NCI-H446 treated with DMSO at 0.1 percent for 48 hours (cell line): ENCODE data around the gene GPR84.
"Not testable (repeated sequence)": the region's sequence is repeated elsewhere in the genome, so short reads cannot be mapped to it uniquely, and the experiment has no call there.

Experiments
- DNase-seq: peaks from one replicate; lab custom pipeline; 2025; lab: John Stamatoyannopoulos, UW

The GPR84 gene

DNA sequence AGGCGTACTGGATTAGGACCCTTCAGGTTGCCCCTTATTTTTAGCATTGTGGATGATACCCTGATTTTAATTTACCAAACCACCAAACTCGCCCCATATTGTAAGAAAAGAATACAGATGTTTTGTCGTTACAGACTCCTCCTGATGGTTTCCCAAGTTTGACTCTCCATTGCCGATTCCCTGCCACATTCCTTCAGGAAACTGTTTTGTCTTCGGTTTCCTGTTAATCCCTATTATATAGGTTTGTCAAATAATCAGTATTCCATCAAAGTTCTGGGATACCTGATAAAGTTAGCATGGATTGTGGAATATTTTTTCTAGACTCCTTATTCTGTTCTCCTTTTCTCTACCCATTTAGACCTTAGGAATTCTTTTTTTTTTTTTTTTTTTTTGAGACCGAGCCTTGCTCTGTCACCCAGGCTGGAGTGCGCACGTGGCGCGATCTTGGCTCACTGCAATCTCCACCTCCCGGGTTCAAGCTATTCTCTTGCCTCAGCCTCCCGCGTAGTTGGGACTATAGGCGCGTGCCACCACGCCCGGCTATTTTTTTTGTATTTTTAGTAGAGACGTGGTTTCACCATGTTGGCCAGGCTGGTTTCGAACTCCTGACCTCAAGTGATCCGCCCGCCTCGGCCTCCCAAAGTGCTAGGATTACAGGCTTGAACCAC lies 38.7 kb downstream of the GPR84 start:
- not testable (repeated sequence) for DNase-seq

DNA sequence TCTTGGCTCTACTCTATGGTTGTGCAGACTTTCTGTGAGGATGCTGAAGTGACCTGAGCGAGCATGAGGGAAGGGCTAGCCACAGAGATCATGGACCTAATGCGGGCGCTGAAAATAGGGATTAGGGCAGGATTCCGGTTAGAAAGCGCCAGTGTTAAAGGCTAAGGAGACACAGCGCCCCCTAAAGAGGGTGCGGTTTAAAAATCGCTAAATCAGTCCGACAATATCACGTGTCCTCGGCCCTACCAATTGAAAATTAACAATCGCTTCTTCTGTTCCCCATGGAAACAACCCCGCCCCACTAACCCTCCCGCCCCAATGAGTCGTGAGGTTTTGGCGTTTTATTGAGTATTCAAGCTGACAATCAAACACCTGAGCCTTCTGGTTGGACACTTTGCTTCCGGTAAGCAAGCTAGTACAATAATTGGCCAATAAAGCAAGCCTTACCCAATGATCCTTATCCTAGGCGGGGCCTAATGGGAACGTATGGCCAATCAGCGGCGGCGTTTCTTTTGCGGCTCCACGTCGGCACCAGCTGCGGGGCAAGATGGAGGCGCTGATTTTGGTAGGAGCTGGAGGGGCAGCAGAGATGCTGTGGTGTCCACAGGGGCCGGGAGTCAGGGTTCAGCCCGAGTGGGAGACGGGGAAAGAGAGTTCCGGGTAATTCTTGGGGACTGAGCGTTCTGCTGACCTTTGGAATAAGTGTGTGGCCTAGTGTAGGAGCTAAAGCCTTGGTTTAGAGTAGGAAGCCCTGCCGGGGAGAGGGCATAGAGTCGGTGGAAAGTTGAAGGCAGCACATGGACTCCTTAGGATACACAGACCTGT lies 39.5 kb downstream of the GPR84 start, which contains the start of gene COPZ1:
TSS of gene COPZ1 (plus strand) at position 515 of the 825 bp plus-strand sequence. CDS start at position 548, 33 bp downstream.
- DNase-seq, result peak; percentile 99

DNA sequence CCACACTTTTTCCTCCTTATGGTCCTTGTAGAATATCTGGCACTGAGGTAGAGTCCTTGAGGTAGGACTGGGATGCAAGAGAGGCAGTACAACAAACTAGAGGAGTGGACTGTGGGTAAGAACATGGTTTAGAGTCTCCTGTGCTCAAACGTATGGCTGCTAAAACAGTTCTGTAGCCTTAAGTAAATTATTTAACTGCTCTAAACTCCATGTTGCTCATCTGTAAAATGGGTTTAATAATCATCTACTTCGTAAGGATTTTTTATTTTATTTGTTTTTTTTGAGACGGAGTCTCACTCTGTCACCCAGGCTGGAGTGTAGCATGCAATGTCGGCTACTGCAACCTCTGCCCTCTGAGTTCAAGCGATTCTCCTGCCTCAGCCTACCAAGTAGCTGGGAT lies 42.9 kb downstream of the GPR84 start:
- DNase-seq, result no peak
